ENCODE results near the gene CRB3. TPM values are rescaled to one million over a fixed set of nuclear protein-coding genes. Genes with fewer than 3 reads are reported as not detected.

CRB3 gene
- total and polyA plus RNA-seq, 9 of the 15 experiments (the other 6 are each of a cell fraction or from before 2014, with no cell fraction given) = 0.49 TPM; not detected in 8

DNA sequence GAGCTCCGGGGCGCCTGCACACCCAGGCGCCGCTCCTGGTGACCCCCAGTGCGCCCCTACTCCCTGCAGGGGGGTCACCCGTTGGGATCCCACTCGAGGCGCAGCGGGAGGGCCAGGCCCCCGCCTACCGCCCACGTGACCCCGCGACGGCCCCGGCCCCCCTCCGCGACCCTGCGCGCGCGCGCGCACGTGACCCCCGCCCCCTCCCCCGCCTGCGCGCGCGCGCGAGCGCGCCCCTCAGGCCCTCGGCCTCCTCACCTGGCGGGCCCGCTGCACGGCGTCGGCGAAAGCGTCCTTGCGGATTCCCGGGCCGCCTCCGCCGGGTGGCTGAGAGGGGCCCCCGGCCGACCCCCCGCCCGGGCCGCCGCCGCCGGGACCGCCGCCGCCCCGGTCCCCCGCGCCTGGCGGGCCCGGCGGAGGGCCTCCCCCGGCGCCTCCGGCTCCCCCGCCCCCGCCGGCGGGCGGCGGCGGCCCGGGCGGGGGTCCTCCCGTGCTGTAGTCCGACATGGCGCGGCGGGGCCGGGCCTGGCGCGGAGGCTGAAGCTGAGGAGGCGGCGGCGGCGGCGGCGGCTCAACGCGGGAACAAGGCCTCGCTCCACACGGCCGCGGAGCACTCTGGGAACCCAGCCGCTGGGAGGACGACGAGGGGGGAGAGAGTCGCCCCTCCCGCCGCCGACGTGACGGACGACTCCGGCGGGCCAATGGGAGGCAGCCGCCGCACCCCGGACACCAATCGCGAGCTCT, 39.7 kb upstream of the CRB3 start, which contains the start of gene KHSRP:
TSS of gene KHSRP (minus strand) at position 617 of the 744 bp plus-strand sequence. CDS start at position 507, 110 bp downstream.
- Histone ChIP-seq H3K9me3 (replicated peaks; ENCODE audit: control insufficient read depth, insufficient read depth, low read depth, low read length) (no peaks in the 10 kb centered on the region), H3K9ac (ENCODE audit: insufficient read depth in 1 of 2, low read depth in 2 of 2, low read length in 2 of 2) (peak within 1 kb of the TSS; percentile 80 to 92), H3K36me3 (ENCODE audit: control insufficient read depth, insufficient read depth, low read length) (peaks cover 40% of the 10 kb centered on the region), H3K27me3 (ENCODE audit: control insufficient read depth in 2 of 2, insufficient read depth in 2 of 2, low read length in 2 of 2) (no peaks in the 10 kb centered on the region), H3K4me2 (ENCODE audit: insufficient read depth, low read length) (peak within 1 kb of the TSS; percentile 95), H3K4me1 (replicated peaks in 1 of 2; ENCODE audit: control insufficient read depth in 2 of 2, insufficient read depth in 2 of 2, low read length in 2 of 2) (peaks cover 17 to 43% of the 10 kb centered on the region in 2 experiments), H4K20me1 (replicated peaks; ENCODE audit: control insufficient read depth, insufficient read depth, low read length) (peaks cover 44% of the 10 kb centered on the region), H3K79me2 (ENCODE audit: control insufficient read depth, insufficient read depth, low read length) (peaks cover 56% of the 10 kb centered on the region), H3K4me3 (peak within 1 kb of the TSS; percentile 82), H2AFZ (ENCODE audit: low read depth, low read length) (peak within 1 kb of the TSS; percentile 81), H3K9me1 (ENCODE audit: control insufficient read depth, insufficient read depth, low read length) (peaks cover 11% of the 10 kb centered on the region), H3K27ac (ENCODE audit: extremely low read depth, low read depth, low read length) (peak within 1 kb of the TSS; percentile 78)
- no peak for FAIRE-seq
- ChIA-PET CTCF (ENCODE audit: low intra/inter-chr PET ratio) (no interaction called here), POLR2A (interaction anchor here (0.6 to 2.4 kb wide), 17 partner anchors 10 to 830 kb away, joined by 3 to 16 read pairs (median 3); partner anchors contain the start of genes ALKBH7 and TNFSF9)
- DNase-seq (ENCODE audit: extremely low read depth in 1 of 4, low spot score in 3 of 4) = peak; percentile 58 to 98 (median 90)
- in situ Hi-C loops (cut with MboI) (no loop called here), intact Hi-C loops (cut with micrococcal nuclease) (loop anchor here (10.0 kb wide), 2 partner anchors 110 to 260 kb away; no protein-coding TSS in a partner anchor)
- WGBS (ENCODE audit: insufficient coverage, low coverage, missing lambda C conversion rate) = 0% methylated on average over 29 of the region's 114 CpGs
- no TSS peak for BruUV-seq (replicated peaks)
- no peak for ATAC-seq
- TF ChIP-seq ELK3 (CRISPR knock-in tag; IDR thresholded peaks at IDR 0.05) = no peak
- TF ChIP-seq SMARCB1 (IDR thresholded peaks at IDR 0.05; ENCODE audit: insufficient read length, low read depth) = no peak
- TF ChIP-seq NFRKB (IDR thresholded peaks at IDR 0.05; ENCODE audit: low read depth) = no peak
- TF ChIP-seq, protein P1, sequence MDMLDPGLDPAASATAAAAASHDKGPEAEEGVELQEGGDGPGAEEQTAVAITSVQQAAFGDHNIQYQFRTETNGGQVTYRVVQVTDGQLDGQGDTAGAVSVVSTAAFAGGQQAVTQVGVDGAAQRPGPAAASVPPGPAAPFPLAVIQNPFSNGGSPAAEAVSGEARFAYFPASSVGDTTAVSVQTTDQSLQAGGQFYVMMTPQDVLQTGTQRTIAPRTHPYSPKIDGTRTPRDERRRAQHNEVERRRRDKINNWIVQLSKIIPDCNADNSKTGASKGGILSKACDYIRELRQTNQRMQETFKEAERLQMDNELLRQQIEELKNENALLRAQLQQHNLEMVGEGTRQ (CRISPR knock-in tag; IDR thresholded peaks at IDR 0.05) = peak; percentile 75
- no peak for TF ChIP-seq HDAC8 (tag; IDR thresholded peaks at IDR 0.05)
- TF ChIP-seq ZFP30 (CRISPR knock-in tag; IDR thresholded peaks at IDR 0.05; ENCODE audit: borderline replicate concordance) = no peak
- no peak for TF ChIP-seq ELF2 (CRISPR knock-in tag; IDR thresholded peaks at IDR 0.05)
- TF ChIP-seq SIN3A (IDR thresholded peaks at IDR 0.05; ENCODE audit: borderline replicate concordance in 2 of 2, control insufficient read depth in 1 of 2, low read depth in 2 of 2, low read length in 2 of 2) = peak in 1 of 2 experiments; percentile 27; a peak in 1 of 4 replicates
- no peak for TF ChIP-seq SMARCA4 (IDR thresholded peaks at IDR 0.05)
- peak; percentile 76 for TF ChIP-seq POLR2A (conservative IDR thresholded peaks at IDR 0.05)
- TF ChIP-seq ZNF277 (CRISPR knock-in tag; IDR thresholded peaks at IDR 0.05; ENCODE audit: borderline replicate concordance) = no peak
- no peak for TF ChIP-seq SIRT6 (IDR thresholded peaks at IDR 0.05; ENCODE audit: low read depth, low read length)
- TF ChIP-seq DACH1 (IDR thresholded peaks at IDR 0.05; ENCODE audit: partially characterized antibody) = no peak
- no peak for TF ChIP-seq NCOA6 (IDR thresholded peaks at IDR 0.05)
- TF ChIP-seq GATAD2A (IDR thresholded peaks at IDR 0.05) = no peak
- TF ChIP-seq TAF9B (IDR thresholded peaks at IDR 0.05; ENCODE audit: partially characterized antibody) = no peak
- no peak for TF ChIP-seq HEY1 (CRISPR knock-in tag; IDR thresholded peaks at IDR 0.05; ENCODE audit: borderline replicate concordance)
- no peak for TF ChIP-seq CHCHD3 (CRISPR knock-in tag; IDR thresholded peaks at IDR 0.05)
- no peak for TF ChIP-seq ZNF408 (CRISPR knock-in tag; IDR thresholded peaks at IDR 0.05; ENCODE audit: low read depth)
- TF ChIP-seq MYC (IDR thresholded peaks at IDR 0.05; ENCODE audit: low read depth, low read length) = no peak
- TF ChIP-seq MYC (CRISPR knock-in tag; IDR thresholded peaks at IDR 0.05; ENCODE audit: borderline replicate concordance, low read depth) = no peak
- TF ChIP-seq ZNF134 (CRISPR knock-in tag; conservative IDR thresholded peaks at IDR 0.05) = no peak

Data from K562 (cell line).